NK-92 (cell line): Measurements from ENCODE around the gene C17orf50.

Experiments
- DNase-seq: peaks from one replicate; lab custom pipeline; 2025; ENCODE audit not compliant: unreplicated experiment; lab: John Stamatoyannopoulos, UW

Gene C17orf50

DNA sequence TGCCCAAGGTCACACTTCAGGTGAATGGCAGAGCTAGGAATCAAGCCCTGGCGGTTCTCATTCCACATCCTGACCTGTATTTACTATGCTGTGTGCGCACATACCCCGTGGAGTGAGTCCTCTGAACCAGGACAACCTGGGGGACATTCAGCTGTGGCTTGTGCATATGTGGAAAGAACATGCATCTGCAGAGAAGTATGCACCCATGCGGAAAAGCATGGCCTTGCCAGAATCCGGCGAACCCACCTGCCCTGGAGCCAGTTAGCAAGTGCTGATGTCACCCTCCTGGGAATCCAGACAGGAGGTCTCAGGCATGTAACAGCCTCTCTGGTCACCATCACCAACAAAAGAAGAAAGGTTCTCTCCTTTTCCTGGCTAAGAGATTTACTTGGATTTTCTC is 27.3 kb upstream of the C17orf50 start:
- DNase-seq = no peak

DNA sequence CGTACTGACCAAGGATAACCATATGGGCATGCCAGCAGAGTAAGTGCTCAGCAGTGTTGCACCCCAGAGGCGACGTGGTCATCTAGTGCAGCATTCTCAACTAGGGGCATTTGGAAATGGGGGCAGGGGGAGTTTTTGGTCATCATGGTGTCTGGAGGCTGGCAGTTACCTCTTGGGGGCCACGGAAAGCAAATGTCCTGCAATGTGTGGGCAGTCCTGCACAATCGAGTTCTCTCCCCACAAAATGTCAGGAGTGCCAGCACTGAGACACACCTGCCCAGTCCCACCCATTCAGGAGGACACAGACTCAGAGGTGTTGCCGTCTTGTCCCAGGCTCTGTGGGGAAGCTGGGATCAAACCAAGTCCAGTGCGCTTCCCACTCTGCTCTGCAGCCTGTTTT is 26.3 kb upstream of the C17orf50 start:
- no peak for DNase-seq

DNA sequence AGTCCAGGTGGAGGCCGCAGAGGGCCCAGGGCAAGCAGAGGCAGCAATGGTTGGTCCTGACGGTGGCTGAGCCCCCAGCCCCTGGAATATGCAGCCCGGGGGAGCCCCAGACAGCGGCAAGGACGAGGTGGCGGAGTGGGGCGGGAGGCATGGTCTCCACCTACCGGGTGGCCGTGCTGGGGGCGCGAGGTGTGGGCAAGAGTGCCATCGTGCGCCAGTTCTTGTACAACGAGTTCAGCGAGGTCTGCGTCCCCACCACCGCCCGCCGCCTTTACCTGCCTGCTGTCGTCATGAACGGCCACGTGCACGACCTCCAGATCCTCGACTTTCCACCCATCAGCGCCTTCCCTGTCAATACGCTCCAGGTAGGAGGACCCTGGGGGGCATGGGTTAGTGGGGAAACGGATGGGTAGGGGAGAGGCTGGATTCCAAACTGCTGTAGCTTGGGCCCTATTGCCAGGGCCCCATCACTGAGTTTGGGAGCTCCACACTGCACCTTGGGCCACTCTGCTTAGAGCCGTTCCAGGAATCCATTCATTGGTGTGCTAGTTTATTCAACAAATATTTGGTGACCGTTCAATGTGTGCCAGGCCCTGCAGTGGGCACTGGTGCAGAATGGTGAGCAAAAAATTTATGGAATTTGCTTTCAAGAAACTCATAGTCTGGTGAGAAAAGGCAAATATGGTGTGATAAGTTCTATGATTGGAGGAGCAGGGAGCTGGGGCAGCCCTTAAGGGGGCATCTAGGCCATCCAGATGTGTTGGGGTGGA is 25.5 kb upstream of the C17orf50 start:
- no peak for DNase-seq

DNA sequence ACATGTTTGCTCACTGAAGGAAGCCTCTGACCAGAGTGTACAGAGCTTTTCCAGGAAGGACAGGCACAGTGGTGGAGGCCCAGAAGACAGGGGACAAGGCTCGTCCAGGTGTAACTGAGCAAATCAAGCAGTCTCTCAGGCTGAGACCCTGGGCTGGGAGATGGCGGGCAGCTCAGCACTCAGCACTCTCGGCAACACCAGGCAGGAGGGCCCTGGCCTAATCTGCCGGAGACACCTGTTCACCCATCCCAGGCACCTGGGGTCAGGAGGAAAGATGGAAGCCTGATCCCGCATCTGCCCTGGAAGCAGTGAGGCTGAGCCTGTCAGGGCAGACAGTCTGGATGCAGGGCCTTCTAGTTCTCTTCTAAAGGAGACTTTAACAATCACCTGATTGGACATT is 24.5 kb upstream of the C17orf50 start:
- no peak for DNase-seq

DNA sequence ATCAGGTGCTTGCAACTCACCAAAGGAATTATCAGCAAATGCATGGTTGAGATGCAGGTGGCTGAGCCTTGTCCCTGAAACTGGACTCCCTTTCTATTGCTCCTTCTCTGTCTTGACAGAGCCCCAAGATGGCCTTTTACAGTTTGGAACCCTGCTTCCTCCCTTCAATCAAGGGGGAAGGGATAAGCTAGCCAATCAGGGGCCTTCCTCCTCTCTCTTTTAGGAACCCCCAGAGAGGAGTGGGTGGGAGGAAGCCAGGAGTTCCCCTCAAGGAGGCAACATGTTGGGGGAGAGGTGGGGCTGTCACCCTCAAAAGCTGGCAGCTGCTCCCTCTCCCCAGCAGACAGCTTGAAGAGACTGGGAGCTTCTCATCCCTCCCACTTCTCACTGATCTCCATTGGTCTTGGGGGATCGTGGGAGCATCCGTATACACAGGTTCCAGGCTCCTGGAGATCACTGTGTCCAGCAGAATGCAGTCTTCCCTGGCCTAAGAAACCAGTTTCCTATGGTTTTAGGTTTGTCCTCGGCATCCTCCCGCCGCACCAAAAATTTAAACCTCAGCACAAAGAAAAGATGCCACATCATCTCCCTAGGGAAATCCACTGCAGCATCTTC is 22.1 kb upstream of the C17orf50 start:
- DNase-seq = no peak

GRCh38 chr17:35740216-35740615 is 20.5 kb upstream of the C17orf50 start:
- no peak for DNase-seq

DNA sequence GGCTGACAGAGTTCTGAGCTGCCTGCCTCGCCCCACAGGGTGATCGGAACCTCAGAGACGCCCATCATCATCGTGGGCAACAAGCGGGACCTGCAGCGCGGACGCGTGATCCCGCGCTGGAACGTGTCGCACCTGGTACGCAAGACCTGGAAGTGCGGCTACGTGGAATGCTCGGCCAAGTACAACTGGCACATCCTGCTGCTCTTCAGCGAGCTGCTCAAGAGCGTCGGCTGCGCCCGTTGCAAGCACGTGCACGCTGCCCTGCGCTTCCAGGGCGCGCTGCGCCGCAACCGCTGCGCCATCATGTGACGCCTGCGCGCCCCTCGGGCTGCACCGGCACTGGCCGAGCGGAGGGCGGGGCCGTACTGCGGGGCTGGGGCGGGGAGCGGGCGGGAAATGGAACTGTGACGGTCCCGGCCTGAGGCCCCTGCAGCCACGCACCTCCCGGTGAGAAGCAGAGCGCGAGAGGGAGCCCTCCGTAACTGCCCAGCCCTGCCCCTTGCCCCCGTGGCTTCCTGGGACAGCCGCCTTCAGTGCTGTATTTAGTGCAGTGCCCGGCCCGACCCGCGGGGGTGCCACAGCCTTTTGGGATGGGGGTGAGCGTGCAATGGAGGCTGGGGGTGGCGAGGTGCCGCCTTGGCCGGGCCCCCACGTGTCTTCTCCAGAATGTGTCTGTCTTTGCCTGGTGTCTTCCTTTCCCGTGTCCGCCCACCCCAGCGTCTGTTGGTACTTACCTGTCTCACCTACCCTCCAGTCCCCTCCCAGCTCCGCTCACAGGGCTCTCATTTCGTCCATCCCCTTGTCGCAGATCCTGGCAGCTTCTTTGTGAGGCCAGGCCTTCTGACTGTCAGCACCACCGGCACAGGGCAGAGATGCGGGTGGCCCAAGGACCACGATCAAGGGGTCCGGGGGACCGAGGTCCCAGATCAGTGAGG is 19.4 kb upstream of the C17orf50 start:
- DNase-seq = no peak

- DNase-seq = no peak
These were observed 18.2 kb upstream of the C17orf50 start for GRCh38 chr17:35742496-35742895.

DNA sequence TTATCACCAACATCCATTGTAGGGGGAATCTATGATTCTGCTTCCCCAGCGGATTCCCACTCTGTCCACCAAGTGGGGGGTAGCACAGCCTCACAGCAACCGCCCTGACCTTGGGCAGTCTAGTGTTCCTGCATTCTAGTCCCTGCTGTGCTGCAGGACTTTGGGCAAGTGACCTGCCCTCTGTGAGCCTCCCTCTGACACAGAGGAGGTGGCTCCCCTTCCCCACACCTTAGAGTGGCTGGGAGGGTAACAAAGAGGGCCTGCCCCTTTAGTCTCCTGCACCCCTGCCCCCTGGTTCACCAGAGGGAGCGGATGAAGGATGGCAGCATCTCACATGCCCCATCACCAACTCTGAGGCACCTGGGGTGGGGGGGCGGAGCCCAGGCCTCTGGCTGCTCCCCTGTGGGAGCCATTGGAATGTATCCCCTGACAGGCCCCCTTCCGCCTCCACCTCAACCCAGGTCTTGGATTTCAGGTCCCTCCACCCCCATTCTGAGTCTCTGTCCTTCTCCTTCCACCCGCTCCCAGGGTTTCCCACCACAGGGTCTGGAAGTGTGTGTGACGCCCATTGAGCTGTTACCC is 17.7 kb upstream of the C17orf50 start:
- no peak for DNase-seq

DNA sequence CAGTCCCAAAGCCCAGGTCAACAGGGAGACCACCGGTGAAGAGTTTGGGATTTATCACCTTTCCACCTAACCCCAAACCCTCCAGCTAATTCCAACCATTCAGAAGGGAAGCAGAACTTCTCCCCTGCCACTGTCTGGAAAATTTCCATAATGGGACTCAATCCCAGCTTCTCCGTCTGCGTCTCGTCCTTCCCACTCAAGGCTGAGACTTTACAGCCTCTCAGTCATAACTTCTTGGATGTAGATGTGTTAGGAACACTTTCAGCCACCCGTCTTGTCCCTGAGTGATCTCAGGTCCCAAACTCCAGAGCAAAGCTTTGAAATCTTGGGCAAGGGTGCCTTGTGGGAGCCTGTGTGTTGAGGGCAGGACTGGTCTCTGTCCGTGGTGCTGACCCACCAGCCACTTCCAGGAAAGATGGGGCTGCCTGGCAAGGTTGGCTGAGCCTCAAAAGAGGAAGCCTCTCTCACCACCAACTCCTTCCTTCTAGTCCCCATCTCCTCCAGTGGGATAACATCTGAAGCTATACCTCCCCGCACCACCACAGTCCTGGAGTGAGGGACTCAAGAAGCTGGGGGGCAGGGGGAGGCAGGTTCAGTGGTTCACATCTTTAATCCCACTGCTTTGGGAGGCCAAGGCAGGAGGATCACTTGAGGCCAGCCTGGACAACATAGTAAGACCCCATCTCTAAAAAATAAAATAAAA is 16.9 kb upstream of the C17orf50 start:
- DNase-seq = no peak

DNA sequence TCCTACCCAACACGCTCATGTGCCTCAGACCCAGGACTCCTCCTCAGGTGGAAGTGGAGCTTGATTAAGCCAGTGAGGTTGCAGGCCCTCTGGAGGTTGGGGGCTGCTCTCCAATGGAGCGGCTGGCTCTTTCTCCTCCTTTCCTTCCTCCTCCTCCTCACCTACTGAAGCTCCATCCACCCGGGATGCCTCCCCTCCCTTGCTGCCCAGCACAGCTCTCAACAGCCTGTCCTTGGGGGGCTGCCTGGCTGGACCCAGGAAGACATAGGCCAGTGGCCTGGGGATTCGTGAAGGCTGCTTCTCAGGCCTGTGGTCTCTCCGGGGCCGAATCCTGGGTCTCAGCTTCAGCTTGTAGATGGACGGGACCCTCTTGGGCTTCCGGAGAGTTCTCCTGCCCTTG is 15.9 kb upstream of the C17orf50 start:
- DNase-seq = no peak

DNA sequence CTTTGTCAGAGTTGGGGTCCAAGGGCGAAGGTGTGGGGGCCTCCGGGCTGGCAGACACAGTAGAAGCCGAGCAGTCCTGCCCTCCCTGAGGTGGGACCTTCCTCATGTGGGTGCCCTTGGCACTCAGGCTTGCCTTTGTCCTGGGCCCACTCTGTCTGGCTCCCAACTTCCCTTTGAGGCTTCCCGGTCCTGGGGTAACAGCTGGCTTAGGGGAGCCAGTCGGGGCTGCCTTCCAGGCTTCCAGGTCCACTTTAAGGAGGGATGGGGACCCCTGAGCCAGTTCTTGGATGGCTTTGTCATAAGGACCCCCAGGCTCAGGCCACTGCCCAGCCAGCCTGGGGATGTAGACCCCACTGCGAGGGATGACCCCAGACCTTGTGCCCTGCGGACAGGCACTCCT is 15.4 kb upstream of the C17orf50 start:
- DNase-seq = no peak

GRCh38 chr17:35745749-35746320 is 14.9 kb upstream of the C17orf50 start:
- no peak for DNase-seq

DNA sequence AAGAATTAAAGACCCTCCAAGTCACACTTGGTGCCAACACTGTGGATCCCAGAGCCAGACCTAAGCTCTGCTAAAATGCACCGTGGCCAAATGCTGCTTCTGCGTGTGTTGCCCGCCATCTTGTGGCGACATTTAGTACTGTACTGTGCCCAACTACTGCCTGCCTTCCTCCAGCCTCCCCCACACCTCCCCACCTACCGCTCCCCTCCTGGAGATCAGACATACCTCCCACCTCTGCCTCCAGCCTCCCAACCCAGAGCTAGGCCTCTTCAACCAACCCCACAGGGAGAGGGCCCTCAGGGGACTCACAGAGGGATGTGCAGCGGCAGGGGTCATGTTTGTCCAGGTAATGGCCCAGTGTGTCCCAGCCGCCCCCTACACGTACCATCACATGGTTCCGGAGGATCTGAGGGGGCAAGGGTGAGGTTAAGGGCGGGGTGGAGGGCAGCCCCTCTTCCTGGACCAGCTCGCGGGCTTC is 13.1 kb upstream of the C17orf50 start:
- DNase-seq = no peak

GRCh38 chr17:35748341-35748841 is 12.3 kb upstream of the C17orf50 start:
- DNase-seq = no peak

GRCh38 chr17:35748979-35749378 is 11.7 kb upstream of the C17orf50 start:
- no peak for DNase-seq

DNA sequence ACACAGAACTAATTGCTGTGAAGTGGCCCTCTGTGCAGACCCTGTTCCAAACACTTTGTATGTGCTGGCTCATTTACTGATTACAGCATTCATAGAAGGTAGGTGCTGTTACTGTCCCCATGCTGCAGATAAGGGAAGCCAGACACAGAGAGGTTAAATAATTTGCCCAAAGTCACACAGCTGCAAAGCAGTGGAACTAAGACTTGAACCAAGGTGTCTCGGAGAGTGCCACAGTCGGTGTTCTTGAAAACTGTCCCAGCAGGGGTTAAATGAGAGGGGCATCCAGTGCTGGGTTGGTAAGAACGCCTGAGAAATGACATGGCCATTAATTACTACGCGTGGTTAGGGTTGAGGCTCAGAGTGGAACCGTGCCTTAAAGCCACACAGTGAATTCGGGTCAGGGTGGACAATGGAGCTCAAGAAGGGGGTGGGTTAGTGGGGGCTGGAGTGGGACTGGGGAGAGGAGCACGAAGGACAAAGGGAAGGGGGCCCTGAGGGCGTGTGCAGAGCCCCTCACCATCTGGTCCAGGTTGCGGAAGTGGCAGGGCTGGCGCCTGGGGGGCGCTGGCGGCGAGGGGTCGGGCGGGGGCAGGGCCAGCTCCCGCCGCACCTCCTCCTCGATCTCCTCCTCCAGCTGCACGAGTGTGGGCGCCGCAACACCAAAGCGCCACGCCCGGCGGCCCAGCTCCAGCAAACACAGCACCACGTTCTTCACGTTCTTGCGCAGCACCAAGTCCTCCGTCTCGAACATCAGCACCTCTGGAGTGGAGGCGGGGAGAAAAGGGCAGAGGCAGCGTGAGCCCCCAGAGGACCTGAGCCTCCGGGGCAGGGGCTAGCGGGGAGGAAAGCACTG is 10.9 kb upstream of the C17orf50 start:
- no peak for DNase-seq

GRCh38 chr17:35750526-35751395 is 9.9 kb upstream of the C17orf50 start:
- DNase-seq = no peak
